ENCODE measurements around the gene PIGK. TPM values are rescaled to one million over a fixed set of nuclear protein-coding genes. Genes with fewer than 3 reads are reported as not detected.

PIGK gene
- total and polyA plus RNA-seq, 10 of the 15 experiments (the other 5 are each of a cell fraction or from before 2014, with no cell fraction given), result 9.1 to 27.4 (median 16.9) TPM

- Histone ChIP-seq H3K79me2 (ENCODE audit: control insufficient read depth, insufficient read depth, low read length) (no peaks in the 10 kb centered on the region), H2AFZ (ENCODE audit: control insufficient read depth, low read depth, low read length) (no peak overlapping the region), H3K9me3 (replicated peaks; ENCODE audit: control insufficient read depth, insufficient read depth, low read length) (no peaks in the 10 kb centered on the region), H3K27ac (ENCODE audit: control insufficient read depth, insufficient read depth) (no peak overlapping the region), H3K27me3 (replicated peaks in 1 of 2; ENCODE audit: control insufficient read depth in 2 of 2, insufficient read depth in 2 of 2, low read length in 1 of 2) (no peaks in the 10 kb centered on the region), H3K4me2 (ENCODE audit: control insufficient read depth, insufficient read depth) (no peak overlapping the region), H3K4me3 (no peak overlapping the region), H3K9ac (ENCODE audit: control insufficient read depth, insufficient read depth, low read length) (no peak overlapping the region), H3K36me3 (ENCODE audit: control insufficient read depth in 2 of 2, insufficient read depth in 2 of 2, low read length in 1 of 2) (no peaks in the 10 kb centered on the region), H4K20me1 (ENCODE audit: control insufficient read depth, insufficient read depth) (no peaks in the 10 kb centered on the region), H3K4me1 (ENCODE audit: control insufficient read depth, insufficient read depth, low read length) (no peaks in the 10 kb centered on the region)
- ChIA-PET POLR2A (interaction anchor here (0.6 kb wide), 1 partner anchor 33 kb away, joined by 3 read pairs; no protein-coding TSS in a partner anchor), SMC1A (ENCODE audit: uncharacterized antibody, unreplicated experiment) (interaction anchor here (0.6 to 1.5 kb wide), 7 partner anchors 14 to 1023 kb away, joined by 3 to 5 read pairs (median 3); no protein-coding TSS in a partner anchor), RAD21 (ENCODE audit: unreplicated experiment) (interaction anchor here (0.5 to 0.6 kb wide), 2 partner anchors 216 to 226 kb away, joined by 3 read pairs; no protein-coding TSS in a partner anchor), CTCF (interaction anchor here (1.0 kb wide), 1 partner anchor 19 kb away, joined by 4 read pairs; no protein-coding TSS in a partner anchor)
- intact Hi-C loops (cut with micrococcal nuclease; ENCODE audit: unreplicated experiment), result no loop called here
- ATAC-seq, result no peak
- no peak for TF ChIP-seq ATF7 (IDR thresholded peaks at IDR 0.05; ENCODE audit: low read depth)
- no peak for TF ChIP-seq HDAC2 (IDR thresholded peaks at IDR 0.05)
- TF ChIP-seq IKZF2 (IDR thresholded peaks at IDR 0.05), result no peak
- no peak for TF ChIP-seq IRF5 (IDR thresholded peaks at IDR 0.05; ENCODE audit: borderline replicate concordance)
- no peak for TF ChIP-seq PML (IDR thresholded peaks at IDR 0.05; ENCODE audit: low read length)
- no peak for TF ChIP-seq SREBF1 (IDR thresholded peaks at IDR 0.05; ENCODE audit: low read length)
- no peak for TF ChIP-seq ETV6 (conservative IDR thresholded peaks at IDR 0.05 in 1 of 2, IDR thresholded peaks at IDR 0.05 in 1 of 2; ENCODE audit: borderline replicate concordance in 1 of 2, low read depth in 1 of 2)
- TF ChIP-seq PKNOX1 (IDR thresholded peaks at IDR 0.05), result no peak
- TF ChIP-seq CHD1 (IDR thresholded peaks at IDR 0.05; ENCODE audit: low read depth, low read length), result no peak
- DNase-seq (ENCODE audit: low read depth, low spot score), result no peak
- 94% methylated on average over 9 of the region's 9 CpGs for WGBS (ENCODE audit: insufficient coverage, insufficient replicate concordance, low lambda C conversion rate, missing lambda C conversion rate)
- no peak for FAIRE-seq
- BruUV-seq (replicated peaks), result no TSS peak
- in situ Hi-C loops (cut with MboI), result no loop called here
These were observed 122.6 kb downstream of the PIGK start for GRCh38 chr1:77096496-77097255.

All from GM12878 (cell line).